Endodermal cell (in vitro differentiated cells): ENCODE data around the gene RAB40C. TPM values are rescaled to one million over a fixed set of nuclear protein-coding genes. Genes with fewer than 3 reads are reported as not detected.
A peak's percentile ranks its signal among the peaks of the same experiment; 100 is the strongest.

Experiments used
- DNase-seq: peaks from one replicate; pipeline ENCODE4 v3.0.0-alpha.2; 2017
- H3K27ac ChIP-seq: 2 replicates; pipeline ENCODE4 v1.5.1; 2013; ENCODE audit warnings: mild to moderate bottlenecking, low read depth, low read length, moderate library complexity
- H3K27me3 ChIP-seq: 2 replicates; pipeline ENCODE4 v1.6.1; 2013; ENCODE audit warnings: mild to moderate bottlenecking, low read length, moderate library complexity; ENCODE audit not compliant: insufficient read depth, control insufficient read depth, poor library complexity, severe bottlenecking
- H3K36me3 ChIP-seq: 2 replicates; pipeline ENCODE4 v1.7.0; 2013; ENCODE audit warnings: mild to moderate bottlenecking, low read length, moderate library complexity; ENCODE audit not compliant: control insufficient read depth, insufficient read depth
- H3K4me1 ChIP-seq: one replicate; pipeline ENCODE4 v1.7.0; 2013; ENCODE audit warnings: low read length; ENCODE audit not compliant: control insufficient read depth, insufficient read depth
- H3K4me3 ChIP-seq: 2 replicates; pipeline ENCODE4 v1.5.1; 2013; ENCODE audit warnings: mild to moderate bottlenecking, low read length, moderate library complexity
- H3K9ac ChIP-seq: 2 replicates; pipeline ENCODE4 v1.6.1; 2013; ENCODE audit warnings: mild to moderate bottlenecking, low read length, moderate library complexity; ENCODE audit not compliant: poor library complexity, severe bottlenecking; ENCODE audit errors: extremely low read depth
- H3K9me3 ChIP-seq: 2 replicates; pipeline ENCODE4 v1.6.1; 2013; ENCODE audit warnings: mild to moderate bottlenecking, low read length, moderate library complexity; ENCODE audit not compliant: control insufficient read depth
- H3K27ac Mint-ChIP-seq: 2 replicates; pipeline ENCODE4 v1.8.0; 2020; ENCODE audit warnings: mixed read lengths
- H3K27me3 Mint-ChIP-seq: 2 replicates; pipeline ENCODE4 v1.8.0; 2021; ENCODE audit warnings: mild to moderate bottlenecking, mixed read lengths; ENCODE audit not compliant: insufficient read depth
- H3K36me3 Mint-ChIP-seq: 2 replicates; pipeline ENCODE4 v1.8.0; 2020; ENCODE audit warnings: low read depth, mixed read lengths
- H3K4me1 Mint-ChIP-seq: 2 replicates; pipeline ENCODE4 v1.8.0; 2020; ENCODE audit warnings: mixed read lengths
- H3K4me3 Mint-ChIP-seq: 2 replicates; pipeline ENCODE4 v1.8.0; 2020; ENCODE audit warnings: mild to moderate bottlenecking, moderate library complexity, mixed read lengths
- H3K9me3 Mint-ChIP-seq: 2 replicates; pipeline ENCODE4 v1.8.0; 2020; ENCODE audit warnings: mild to moderate bottlenecking, mixed read lengths
- CTCF ChIP-seq: fragments of 200-600 bp; sonication (generic); conservative IDR thresholded peaks from 2 replicates; pipeline ENCODE4 v1.5.0; 2021; ENCODE audit warnings: antibody characterized with exemption, mild to moderate bottlenecking
- WGBS, 2 experiments: methylation state at CpG; one replicate each; pipeline versions ENCODE4 v1.1.5 to v1.1.7; 2013; ENCODE audit warnings: missing lambda C conversion rate in 2 of 2, mixed read lengths in 1 of 2; ENCODE audit not compliant: insufficient coverage in 1 of 2, insufficient read length in 1 of 2; 5-methylcytosine and 5-hydroxymethylcytosine counted together
- total RNA-seq, 2 donors: library from RNA; stranded (reverse); fragmentation: NEBNext Ultra II Directional in 1 of 2; extraction: Animal tissue kit (Norgen Biotek cat#: 25700) in 1 of 2; gene quantifications; 2 replicates in 1 of 2; 3 replicates in 1 of 2; pipeline ENCODE4 v1.2.1, GENCODE V29; 2021

Gene RAB40C
- total RNA-seq, 2 donors from 2014 or later = 21.3 to 25.9 TPM

DNA sequence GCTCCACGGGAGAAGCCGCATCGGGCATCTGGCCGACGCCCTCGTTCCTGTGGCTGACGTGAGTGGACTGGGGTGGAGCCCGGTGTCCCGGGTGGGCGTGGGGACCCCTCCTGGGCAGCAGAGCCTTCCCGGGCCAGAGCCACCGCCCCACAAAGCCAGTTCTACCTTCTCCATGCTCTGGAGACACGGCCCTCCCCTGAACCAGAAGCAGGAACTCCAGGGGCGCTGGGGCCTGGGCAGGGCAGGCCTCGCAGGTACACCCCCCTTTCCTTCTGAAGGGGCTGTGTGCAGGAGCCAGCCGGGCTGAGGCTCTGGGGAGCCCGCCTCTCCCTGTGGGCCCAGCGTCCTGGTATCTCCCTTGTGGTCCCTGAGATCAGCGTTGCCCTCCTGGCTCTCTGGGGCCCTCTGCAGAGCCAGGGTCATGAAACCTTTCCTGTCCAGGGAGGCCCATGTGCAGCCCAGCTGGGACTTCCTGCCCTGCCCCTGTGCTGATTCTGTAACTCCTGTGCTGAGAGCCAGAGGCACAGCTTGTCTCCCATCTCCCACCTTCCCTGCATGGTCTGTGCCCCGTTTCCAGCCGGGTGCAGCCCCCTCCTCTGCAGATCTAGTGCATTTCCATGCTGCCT is 13.6 kb upstream of the RAB40C start:
- Histone ChIP-seq H3K27me3 (no peaks in the 10 kb centered on the region), H3K4me3 (no peak overlapping the region), H3K9ac (no peak overlapping the region), H3K4me1 (no peaks in the 10 kb centered on the region), H3K36me3 (peaks cover 4% of the 10 kb centered on the region), H3K27ac (no peak overlapping the region), H3K9me3 (no peaks in the 10 kb centered on the region)
- no peaks in the 10 kb centered on the region for H3K27me3 Mint-ChIP-seq
- H3K4me3 Mint-ChIP-seq = no peak overlapping the region
- peak overlapping the region; percentile 77 for H3K27ac Mint-ChIP-seq
- WGBS, 2 experiments = 93 to 96% methylated on average over 9 to 21 of the region's 21 CpGs
- no peak for TF ChIP-seq CTCF
- no peaks in the 10 kb centered on the region for H3K9me3 Mint-ChIP-seq
- DNase-seq = no peak
- H3K36me3 Mint-ChIP-seq = peaks cover 13% of the 10 kb centered on the region
- no peaks in the 10 kb centered on the region for H3K4me1 Mint-ChIP-seq

GRCh38 chr16:576823-577201 is 13.1 kb upstream of the RAB40C start:
- H3K27me3 ChIP-seq = no peaks in the 10 kb centered on the region
- peak; percentile 61 for TF ChIP-seq CTCF
- Mint-ChIP-seq H3K9me3 (no peaks in the 10 kb centered on the region), H3K4me1 (no peaks in the 10 kb centered on the region), H3K4me3 (no peak overlapping the region), H3K27ac (peak overlapping the region; percentile 77), H3K36me3 (peaks cover 11% of the 10 kb centered on the region), H3K27me3 (no peaks in the 10 kb centered on the region)
- no peaks in the 10 kb centered on the region for H3K9me3 ChIP-seq
- peaks cover 3% of the 10 kb centered on the region for H3K36me3 ChIP-seq
- 84% methylated on average over 5 of the region's 8 CpGs; no CpG with 5 or more reads in 1 of the 2 experiments for WGBS, 2 experiments
- no peak overlapping the region for H3K27ac ChIP-seq
- no peaks in the 10 kb centered on the region for H3K4me1 ChIP-seq
- no peak overlapping the region for H3K9ac ChIP-seq
- no peak overlapping the region for H3K4me3 ChIP-seq
- peak; percentile 84 for DNase-seq

DNA sequence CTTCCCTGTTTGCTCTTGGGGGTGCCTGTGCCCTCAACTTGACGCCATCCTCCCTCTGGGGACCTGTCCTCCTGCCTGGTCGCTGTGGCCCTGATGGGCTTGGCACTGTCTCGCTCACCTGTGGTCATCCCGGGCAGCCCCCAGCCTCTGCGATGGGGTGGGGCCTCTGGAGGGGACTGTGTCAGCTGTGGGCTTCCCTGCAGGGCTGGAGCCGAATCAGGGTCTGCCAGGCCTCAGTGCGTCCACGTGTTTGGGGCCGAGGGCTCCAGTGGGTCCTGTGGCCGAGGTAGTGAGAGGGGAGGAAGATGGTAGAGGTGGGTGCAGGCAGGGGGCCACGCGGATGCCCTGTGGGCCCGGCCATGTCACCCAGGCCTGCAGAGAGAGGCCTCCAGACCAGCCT is 12.1 kb upstream of the RAB40C start:
- no peaks in the 10 kb centered on the region for H3K9me3 Mint-ChIP-seq
- no peaks in the 10 kb centered on the region for H3K36me3 ChIP-seq
- H3K9ac ChIP-seq = no peak overlapping the region
- no peak overlapping the region for H3K27ac Mint-ChIP-seq
- no peak for DNase-seq
- H3K27me3 ChIP-seq = no peaks in the 10 kb centered on the region
- H3K4me3 Mint-ChIP-seq = no peak overlapping the region
- peaks cover 8% of the 10 kb centered on the region for H3K36me3 Mint-ChIP-seq
- no peak overlapping the region for H3K27ac ChIP-seq
- H3K9me3 ChIP-seq = no peaks in the 10 kb centered on the region
- no peak for TF ChIP-seq CTCF
- H3K4me1 Mint-ChIP-seq = no peaks in the 10 kb centered on the region
- no peaks in the 10 kb centered on the region for H3K27me3 Mint-ChIP-seq
- H3K4me1 ChIP-seq = no peaks in the 10 kb centered on the region
- 92 to 93% methylated on average over 6 to 13 of the region's 13 CpGs for WGBS, 2 experiments
- no peak overlapping the region for H3K4me3 ChIP-seq
